ENCODE results near the gene KLHDC8A. TPM values are rescaled to one million over a fixed set of nuclear protein-coding genes. Genes with fewer than 3 reads are reported as not detected.
"Not testable (repeated sequence)": the region's sequence is repeated elsewhere in the genome, so short reads cannot be mapped to it uniquely, and the experiment has no call there.

Gene KLHDC8A
- total RNA-seq, 1 experiment from 2014 or later: 0.49 TPM

- H3K79me2 ChIP-seq (ENCODE audit: insufficient read depth, low read length); H2AFZ ChIP-seq (ENCODE audit: low read depth, low read length, poor library complexity, severe bottlenecking); CTCF ChIA-PET; ATAC-seq; RAD21 ChIA-PET (ENCODE audit: low non-redundant PET in 1 of 2, low total read pairs in 2 of 2, uncharacterized antibody in 2 of 2, unreplicated experiment in 2 of 2); DNase-seq (ENCODE audit: low read depth, low spot score); H3K4me3 ChIP-seq (replicated peaks in 1 of 2; ENCODE audit: low read depth in 1 of 2, low read length in 2 of 2); H3K9me3 ChIP-seq (ENCODE audit: control insufficient read depth in 1 of 2, insufficient read depth in 1 of 2, low read depth in 1 of 2, low read length in 2 of 2); H3K4me2 ChIP-seq (ENCODE audit: low read length); H3K9ac ChIP-seq (ENCODE audit: low read length); H3K27me3 ChIP-seq (ENCODE audit: insufficient read depth, low read length); H3K4me1 ChIP-seq (ENCODE audit: control insufficient read depth in 1 of 2, insufficient read depth in 2 of 2, low read length in 2 of 2); H3K36me3 ChIP-seq (ENCODE audit: control insufficient read depth in 1 of 2, insufficient read depth in 2 of 2, low read length in 2 of 2); H3K27ac ChIP-seq (ENCODE audit: low read depth, low read length); BruUV-seq (replicated peaks); H4K20me1 ChIP-seq (ENCODE audit: insufficient read depth); POLR2A ChIA-PET; H3K9me2 ChIP-seq (ENCODE audit: insufficient read depth); intact Hi-C loops (cut with micrococcal nuclease): not testable (repeated sequence)
Observed at GRCh38 chr1:205404484-205404883, 47.8 kb upstream of the KLHDC8A start.

- Histone ChIP-seq H3K4me2 (ENCODE audit: low read length) (no peak overlapping the region), H3K9ac (ENCODE audit: low read length) (no peak overlapping the region), H2AFZ (ENCODE audit: low read depth, low read length, poor library complexity, severe bottlenecking) (no peak overlapping the region), H4K20me1 (ENCODE audit: insufficient read depth) (no peaks in the 10 kb centered on the region), H3K36me3 (ENCODE audit: control insufficient read depth in 1 of 2, insufficient read depth in 2 of 2, low read length in 2 of 2) (no peaks in the 10 kb centered on the region), H3K9me2 (ENCODE audit: insufficient read depth) (no peaks in the 10 kb centered on the region), H3K27ac (ENCODE audit: low read depth, low read length) (no peak overlapping the region), H3K4me3 (replicated peaks in 1 of 2; ENCODE audit: low read depth in 1 of 2, low read length in 2 of 2) (no peak overlapping the region), H3K4me1 (ENCODE audit: control insufficient read depth in 1 of 2, insufficient read depth in 2 of 2, low read length in 2 of 2) (peaks cover 0 to 8% of the 10 kb centered on the region in 2 experiments; a peak in 2 of 4 replicates), H3K27me3 (ENCODE audit: insufficient read depth, low read length) (no peaks in the 10 kb centered on the region), H3K9me3 (ENCODE audit: control insufficient read depth in 1 of 2, insufficient read depth in 1 of 2, low read depth in 1 of 2, low read length in 2 of 2) (no peaks in the 10 kb centered on the region), H3K79me2 (ENCODE audit: insufficient read depth, low read length) (no peaks in the 10 kb centered on the region)
- no TSS peak for BruUV-seq (replicated peaks)
- ChIA-PET POLR2A (no interaction called here), RAD21 (ENCODE audit: low non-redundant PET in 1 of 2, low total read pairs in 2 of 2, uncharacterized antibody in 2 of 2, unreplicated experiment in 2 of 2) (interaction anchor here in 1 of 2 experiments (2.6 kb wide), 1 partner anchor 87 kb away, joined by 26 read pairs; no protein-coding TSS in a partner anchor), CTCF (interaction anchor here (1.1 to 3.4 kb wide), 3 partner anchors 86 to 126 kb away, joined by 3 to 85 read pairs (median 51); no protein-coding TSS in a partner anchor)
- intact Hi-C loops (cut with micrococcal nuclease): no loop called here
- DNase-seq (ENCODE audit: low read depth, low spot score) (no peak), ATAC-seq (no peak)
- TF ChIP-seq EZH2phosphoT487 (IDR thresholded peaks at IDR 0.05; ENCODE audit: borderline replicate concordance) (no peak), SIN3A (IDR thresholded peaks at IDR 0.05; ENCODE audit: low read depth) (no peak), CTCF (IDR thresholded peaks at IDR 0.05 in 2 of 3, conservative IDR thresholded peaks at IDR 0.05 in 1 of 3; ENCODE audit: borderline replicate concordance in 1 of 3, insufficient read depth in 1 of 3, low read depth in 2 of 3, low read length in 2 of 3) (no peak), CEBPB (IDR thresholded peaks at IDR 0.05; ENCODE audit: low read depth) (no peak), YY1 (IDR thresholded peaks at IDR 0.05; ENCODE audit: extremely low read depth, insufficient replicate concordance, low read depth, low read length) (no peak), FOSL1 (IDR thresholded peaks at IDR 0.05; ENCODE audit: low read depth) (no peak), ZBTB33 (IDR thresholded peaks at IDR 0.05; ENCODE audit: extremely low read depth, insufficient replicate concordance, low read length) (no peak), MAX (IDR thresholded peaks at IDR 0.05) (no peak), SRF (IDR thresholded peaks at IDR 0.05; ENCODE audit: low read depth) (no peak), ATF3 (IDR thresholded peaks at IDR 0.05) (no peak), POLR2A (IDR thresholded peaks at IDR 0.05; ENCODE audit: borderline replicate concordance, extremely low read depth, insufficient read depth, insufficient read length) (no peak), SP1 (IDR thresholded peaks at IDR 0.05; ENCODE audit: low read depth) (no peak), JUND (IDR thresholded peaks at IDR 0.05) (no peak), POLR2AphosphoS5 (IDR thresholded peaks at IDR 0.05; ENCODE audit: low read depth, low read length) (no peak), CBX3 (IDR thresholded peaks at IDR 0.05; ENCODE audit: low read depth) (no peak)
Observed at GRCh38 chr1:205398586-205398985, 41.9 kb upstream of the KLHDC8A start.
